ENCODE results near the gene SUDS3. TPM values are rescaled to one million over a fixed set of nuclear protein-coding genes. Genes with fewer than 3 reads are reported as not detected.

The SUDS3 gene
- polyA plus RNA-seq, 1 donor (not counting 4 experiments of a cell fraction or from before 2014, with no cell fraction given), result 32.4 TPM

GRCh38 chr12:118448341-118448740, 72.0 kb downstream of the SUDS3 start:
- Histone ChIP-seq H3K27me3 (ENCODE audit: control insufficient read depth, extremely low read depth, insufficient read depth, low read length) (no peaks in the 10 kb centered on the region), H3K36me3 (ENCODE audit: control insufficient read depth in 2 of 2, extremely low read depth in 1 of 2, insufficient read depth in 2 of 2, low read length in 2 of 2) (no peaks in the 10 kb centered on the region)
- dilution Hi-C loops (cut with MboI; ENCODE audit: extremely low pct_ligation_motif_present, low sequenced_read_pairs), result no loop called here

GRCh38 chr12:118455327-118455726, 79.0 kb downstream of the SUDS3 start:
- H3K4me3 ChIP-seq (ENCODE audit: control insufficient read depth in 2 of 3, extremely low read depth in 1 of 3, insufficient read depth in 2 of 3, low read depth in 1 of 3, low read length in 3 of 3), result no peak overlapping the region
- H3K9me1 ChIP-seq (ENCODE audit: control insufficient read depth, extremely low read depth, insufficient read depth, low read length), result no peaks in the 10 kb centered on the region
- H3K79me2 ChIP-seq (ENCODE audit: control insufficient read depth, insufficient read depth, low read length), result no peaks in the 10 kb centered on the region
- H3K9ac ChIP-seq (ENCODE audit: control insufficient read depth, extremely low read depth, insufficient read depth, low read length), result no peak overlapping the region
- H3K36me3 ChIP-seq (ENCODE audit: control insufficient read depth in 2 of 2, extremely low read depth in 1 of 2, insufficient read depth in 2 of 2, low read length in 2 of 2), result no peaks in the 10 kb centered on the region
- DNase-seq (ENCODE audit: low read depth, low spot score) (no peak), FAIRE-seq (no peak)
- no peak overlapping the region for H3K4me2 ChIP-seq (ENCODE audit: control insufficient read depth, extremely low read depth, insufficient read depth, low read depth, low read length)
- dilution Hi-C loops (cut with MboI; ENCODE audit: extremely low pct_ligation_motif_present, low sequenced_read_pairs), result no loop called here
- H2AFZ ChIP-seq (ENCODE audit: control insufficient read depth, low read length), result no peak overlapping the region
- no peaks in the 10 kb centered on the region for H3K27me3 ChIP-seq (ENCODE audit: control insufficient read depth, extremely low read depth, insufficient read depth, low read length)
- no peak for TF ChIP-seq CTCF (optimal IDR thresholded peaks at IDR 0.05 in 1 of 3, IDR thresholded peaks at IDR 0.05 in 1 of 3, conservative IDR thresholded peaks at IDR 0.05 in 1 of 3; ENCODE audit: extremely low read depth in 1 of 3, insufficient read depth in 2 of 3, low read length in 3 of 3)
- TF ChIP-seq EZH2 (IDR thresholded peaks at IDR 0.05; ENCODE audit: low read length), result no peak
- no peaks in the 10 kb centered on the region for H3K4me1 ChIP-seq (ENCODE audit: control insufficient read depth, extremely low read depth, insufficient read depth, low read length)
- no peaks in the 10 kb centered on the region for H4K20me1 ChIP-seq (ENCODE audit: control insufficient read depth, extremely low read depth, insufficient read depth, low read length)
- H3K27ac ChIP-seq (ENCODE audit: control insufficient read depth, insufficient read depth, low read length), result no peak overlapping the region
- H3K9me3 ChIP-seq (ENCODE audit: control insufficient read depth, low read depth, low read length), result no peaks in the 10 kb centered on the region

More at GRCh38 chr12:118448341-118448740, 72.0 kb downstream of the SUDS3 start:
- Histone ChIP-seq H3K79me2 (ENCODE audit: control insufficient read depth, insufficient read depth, low read length) (no peaks in the 10 kb centered on the region), H3K9ac (ENCODE audit: control insufficient read depth, extremely low read depth, insufficient read depth, low read length) (no peak overlapping the region), H4K20me1 (ENCODE audit: control insufficient read depth, extremely low read depth, insufficient read depth, low read length) (no peaks in the 10 kb centered on the region), H3K27ac (ENCODE audit: control insufficient read depth, insufficient read depth, low read length) (no peak overlapping the region), H3K9me1 (ENCODE audit: control insufficient read depth, extremely low read depth, insufficient read depth, low read length) (no peaks in the 10 kb centered on the region), H3K4me3 (ENCODE audit: control insufficient read depth in 2 of 3, extremely low read depth in 1 of 3, insufficient read depth in 2 of 3, low read depth in 1 of 3, low read length in 3 of 3) (no peak overlapping the region), H3K9me3 (ENCODE audit: control insufficient read depth, low read depth, low read length) (no peaks in the 10 kb centered on the region), H3K4me1 (ENCODE audit: control insufficient read depth, extremely low read depth, insufficient read depth, low read length) (no peaks in the 10 kb centered on the region), H3K4me2 (ENCODE audit: control insufficient read depth, extremely low read depth, insufficient read depth, low read depth, low read length) (no peak overlapping the region), H2AFZ (ENCODE audit: control insufficient read depth, low read length) (no peak overlapping the region)
- no peak for DNase-seq (ENCODE audit: low read depth, low spot score)
- TF ChIP-seq CTCF (optimal IDR thresholded peaks at IDR 0.05 in 1 of 3, IDR thresholded peaks at IDR 0.05 in 1 of 3, conservative IDR thresholded peaks at IDR 0.05 in 1 of 3; ENCODE audit: extremely low read depth in 1 of 3, insufficient read depth in 2 of 3, low read length in 3 of 3) (no peak), EZH2 (IDR thresholded peaks at IDR 0.05; ENCODE audit: low read length) (no peak)
- no peak for FAIRE-seq

Measured in keratinocyte (primary cell).